HL-60 (cell line): ENCODE data around the gene MEN1.

Experiments used
- POLR2AphosphoS5 ChIP-seq: IDR thresholded peaks from 2 replicates; pipeline ENCODE4 v1.6.1; 2012; ENCODE audit warnings: low read depth
- TF ChIP-seq, protein P1 (sequence below): IDR thresholded peaks from one replicate; pipeline ENCODE4 v1.5.1; 2011; ENCODE audit warnings: low read length, control low read depth, inconsistent platforms; ENCODE audit not compliant: insufficient read depth

DNA sequence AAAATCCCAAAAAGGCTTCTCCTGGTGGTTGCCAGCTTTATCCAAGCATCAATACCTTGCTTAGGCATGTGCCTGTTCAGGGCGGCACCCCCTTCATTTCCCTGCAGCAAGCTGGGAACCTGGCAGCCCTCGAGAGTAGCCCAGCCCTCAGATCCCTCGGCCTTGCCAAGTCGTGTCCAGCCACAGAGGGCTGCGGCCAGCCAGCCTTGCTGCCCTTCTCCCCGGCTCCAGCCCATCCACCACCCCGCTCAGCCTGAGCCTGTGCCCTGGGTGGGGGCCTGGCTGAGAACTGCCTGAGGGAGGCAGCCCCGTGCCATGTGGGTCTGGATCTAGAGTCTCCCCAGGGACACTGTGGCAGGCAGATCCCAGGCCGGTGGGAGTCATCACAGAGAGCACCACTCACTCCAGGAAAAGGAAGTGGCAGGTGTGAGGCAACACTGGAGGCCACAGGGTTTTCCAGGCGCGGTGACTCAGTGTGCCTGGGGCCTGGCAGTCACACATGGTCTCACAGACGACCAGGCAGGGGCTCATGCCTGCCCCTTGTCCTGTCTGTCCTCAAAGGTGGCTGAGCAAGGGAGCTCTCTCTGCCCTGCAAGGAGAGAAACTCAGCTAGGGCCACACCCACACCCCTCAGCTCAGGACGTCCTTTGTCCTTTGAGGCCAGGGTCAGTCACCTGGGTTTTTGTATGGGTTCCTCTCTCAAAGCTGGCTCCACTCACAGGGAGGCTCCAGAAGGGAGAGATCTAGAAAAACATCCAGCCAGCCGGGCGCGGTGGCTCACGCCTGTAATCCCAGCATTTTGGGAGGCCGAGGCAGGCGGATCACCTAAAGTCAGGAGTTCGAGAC is 46.3 kb upstream of the MEN1 start:
- TF ChIP-seq, protein P1, sequence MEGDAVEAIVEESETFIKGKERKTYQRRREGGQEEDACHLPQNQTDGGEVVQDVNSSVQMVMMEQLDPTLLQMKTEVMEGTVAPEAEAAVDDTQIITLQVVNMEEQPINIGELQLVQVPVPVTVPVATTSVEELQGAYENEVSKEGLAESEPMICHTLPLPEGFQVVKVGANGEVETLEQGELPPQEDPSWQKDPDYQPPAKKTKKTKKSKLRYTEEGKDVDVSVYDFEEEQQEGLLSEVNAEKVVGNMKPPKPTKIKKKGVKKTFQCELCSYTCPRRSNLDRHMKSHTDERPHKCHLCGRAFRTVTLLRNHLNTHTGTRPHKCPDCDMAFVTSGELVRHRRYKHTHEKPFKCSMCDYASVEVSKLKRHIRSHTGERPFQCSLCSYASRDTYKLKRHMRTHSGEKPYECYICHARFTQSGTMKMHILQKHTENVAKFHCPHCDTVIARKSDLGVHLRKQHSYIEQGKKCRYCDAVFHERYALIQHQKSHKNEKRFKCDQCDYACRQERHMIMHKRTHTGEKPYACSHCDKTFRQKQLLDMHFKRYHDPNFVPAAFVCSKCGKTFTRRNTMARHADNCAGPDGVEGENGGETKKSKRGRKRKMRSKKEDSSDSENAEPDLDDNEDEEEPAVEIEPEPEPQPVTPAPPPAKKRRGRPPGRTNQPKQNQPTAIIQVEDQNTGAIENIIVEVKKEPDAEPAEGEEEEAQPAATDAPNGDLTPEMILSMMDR: no peak
- TF ChIP-seq POLR2AphosphoS5: peak; percentile 93
